Dedifferentiated amniotic fluid mesenchymal stem cell (primary cell): ENCODE results near the gene RGS3.
A peak's percentile ranks its signal among the peaks of the same experiment; 100 is the strongest.
"Not testable (repeated sequence)": the region's sequence is repeated elsewhere in the genome, so short reads cannot be mapped to it uniquely, and the experiment has no call there.

ENCODE experiments used
- DNase-seq: peaks from one replicate; pipeline ENCODE4 v3.0.0-alpha.2; 2016; ENCODE audit errors: extremely low spot score

RGS3 gene

DNA sequence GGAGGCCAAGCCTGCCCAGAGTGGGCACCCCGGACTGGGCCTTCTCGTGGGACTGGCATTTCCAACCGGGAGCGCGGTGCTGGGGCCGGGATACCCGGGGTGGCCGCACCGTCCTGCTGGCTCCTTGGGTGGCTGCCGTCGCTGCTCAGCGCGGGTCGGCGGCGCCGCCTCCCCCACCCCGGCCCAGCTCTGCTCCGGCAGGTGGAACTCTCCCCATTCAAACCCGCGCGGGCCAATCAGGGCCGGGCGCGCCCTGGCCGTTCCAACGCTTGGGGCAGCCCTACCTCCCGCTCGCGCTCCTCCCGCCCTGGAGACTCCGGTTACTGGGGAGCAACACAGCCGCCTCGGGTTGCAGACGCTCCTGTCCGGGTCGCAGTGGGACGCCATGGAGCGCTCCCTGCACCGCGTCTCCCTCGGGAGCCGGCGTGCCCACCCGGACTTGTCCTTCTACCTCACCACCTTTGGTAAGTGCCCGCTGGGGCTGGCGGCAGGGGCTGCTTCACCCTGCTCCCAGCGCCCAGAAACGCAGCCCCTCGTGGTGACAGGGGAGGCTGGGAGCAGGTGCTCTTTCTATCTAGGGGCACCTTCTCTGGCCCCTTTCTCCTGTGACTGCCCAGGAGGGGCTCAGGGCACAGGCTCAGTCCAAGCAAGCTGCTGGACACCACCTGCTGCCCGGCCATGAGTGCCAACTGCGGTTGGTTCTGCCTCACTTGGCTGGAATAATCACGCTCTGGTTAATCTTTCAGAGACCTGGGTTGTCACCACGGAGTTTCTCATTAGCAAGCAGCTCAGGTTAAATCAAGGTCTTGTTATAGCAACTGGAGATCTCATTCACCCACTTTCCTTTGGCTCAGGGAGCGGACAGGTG is at the start of gene RGS3:
RGS3 (plus strand) TSS at position 310 of the 868 bp plus-strand sequence; CDS start at position 386, 76 bp downstream.
- DNase-seq = no peak

GRCh38 chr9:113416149-113416721 is 47.3 kb upstream of the RGS3 start:
- no peak for DNase-seq

DNA sequence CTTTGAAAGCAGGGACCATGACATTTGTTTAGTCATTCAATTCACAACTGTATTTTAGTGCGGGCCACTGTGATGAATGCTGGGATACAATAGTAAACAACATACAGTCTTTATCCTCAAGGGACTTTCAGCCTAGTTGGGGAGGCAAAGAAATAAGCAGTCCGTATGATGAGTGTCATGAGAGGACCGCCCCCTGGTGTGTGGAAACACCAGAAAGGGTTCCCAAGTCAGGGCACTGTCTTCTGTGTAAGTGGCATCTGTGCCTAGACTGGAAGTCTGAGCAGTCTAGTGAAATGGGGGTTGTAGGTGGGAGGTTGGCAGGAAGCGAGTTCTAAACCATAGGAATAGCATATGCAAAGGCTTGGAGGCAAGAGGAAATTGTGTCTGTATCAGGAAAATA is 46.2 kb upstream of the RGS3 start:
- no peak for DNase-seq

GRCh38 chr9:113421726-113422125 is 41.8 kb upstream of the RGS3 start:
- DNase-seq = no peak

GRCh38 chr9:113425072-113425471 is 38.5 kb upstream of the RGS3 start:
- DNase-seq = no peak

- DNase-seq = no peak
Observed at GRCh38 chr9:113426701-113427100, 36.8 kb upstream of the RGS3 start.

DNA sequence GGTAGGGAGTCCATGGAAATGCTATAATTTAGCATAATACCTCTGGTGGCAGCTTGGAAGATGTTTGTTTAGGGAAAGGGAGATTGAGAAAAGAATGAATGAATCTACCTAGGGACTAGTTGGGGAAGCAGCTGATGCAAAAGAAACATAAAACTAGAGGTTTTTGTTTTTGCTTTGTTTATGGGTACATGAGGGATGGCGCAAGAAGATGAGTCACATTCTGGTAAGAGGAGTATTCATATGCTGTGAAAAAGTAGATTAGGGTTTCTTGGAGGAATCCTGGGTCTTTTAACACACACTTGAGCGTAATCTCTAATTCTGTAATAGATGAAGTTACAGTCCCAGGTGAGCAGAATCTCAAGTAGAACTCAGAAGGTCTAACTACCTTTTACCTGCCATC is 35.9 kb upstream of the RGS3 start:
- DNase-seq = no peak

- DNase-seq = no peak
Observed at GRCh38 chr9:113428062-113428615, 35.4 kb upstream of the RGS3 start.

- DNase-seq = no peak
Observed at GRCh38 chr9:113431191-113431590, 32.3 kb upstream of the RGS3 start.

- DNase-seq = peak; percentile 69
Observed at GRCh38 chr9:113436728-113437515, 26.6 kb upstream of the RGS3 start.

DNA sequence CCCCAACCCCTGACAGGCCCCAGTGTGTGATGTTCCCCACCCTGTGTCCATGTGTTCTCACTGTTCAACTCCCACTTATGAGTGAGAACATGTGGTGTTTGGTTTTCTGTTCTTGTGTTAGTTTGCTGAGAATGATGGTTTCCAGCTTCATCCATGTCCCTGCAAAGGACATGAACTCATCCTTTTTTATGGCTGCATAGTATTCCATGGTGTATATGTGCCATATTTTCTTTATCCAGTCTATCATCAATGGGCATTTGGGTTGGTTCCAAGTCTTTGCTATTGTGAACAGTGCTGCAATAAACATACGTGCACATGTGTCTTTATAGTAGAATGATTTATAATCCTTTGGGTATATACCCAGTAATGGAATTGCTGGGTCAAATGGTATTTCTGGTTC is 25.8 kb upstream of the RGS3 start:
- DNase-seq = not testable (repeated sequence)

GRCh38 chr9:113444736-113445135 is 18.8 kb upstream of the RGS3 start:
- no peak for DNase-seq

DNA sequence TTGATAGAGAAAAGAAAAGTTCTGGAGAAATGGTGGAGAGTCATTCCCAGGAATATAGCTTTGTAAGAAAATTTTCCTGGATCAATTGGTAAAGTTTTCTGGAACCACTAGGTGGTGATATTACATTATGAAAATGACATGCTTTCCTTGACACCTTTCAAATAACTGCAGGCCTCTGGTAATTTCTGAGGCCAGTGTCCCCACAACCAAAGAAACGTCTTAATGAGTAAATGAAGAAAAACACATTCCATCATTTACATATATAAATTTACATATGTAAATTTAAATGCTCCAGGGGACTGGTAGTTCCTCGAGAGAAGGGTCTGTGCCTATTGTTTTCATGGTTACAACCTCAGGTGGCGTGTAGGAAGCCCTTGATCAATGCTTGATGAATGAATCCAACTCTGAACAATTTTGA is 17.2 kb upstream of the RGS3 start:
- peak; percentile 40 for DNase-seq

DNA sequence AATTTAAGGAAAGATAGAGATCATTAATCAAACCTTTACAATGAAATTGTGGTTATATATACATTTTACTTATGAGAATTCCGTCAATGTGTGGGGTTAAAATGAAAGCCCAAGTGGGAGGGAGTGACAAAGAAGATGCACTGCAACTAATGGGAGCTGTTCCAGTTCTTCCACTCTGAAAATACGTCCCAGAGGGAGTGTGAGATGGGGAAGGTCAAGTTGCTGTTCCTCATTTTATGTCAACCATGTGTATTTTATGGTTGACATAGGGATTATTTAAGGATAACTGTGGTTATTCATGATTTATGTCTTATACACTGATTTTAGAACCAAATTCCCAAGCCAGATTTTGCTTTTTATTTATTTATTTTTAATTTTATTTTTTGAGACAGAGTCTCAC is 14.2 kb upstream of the RGS3 start:
- no peak for DNase-seq

GRCh38 chr9:113452113-113452605 is 11.4 kb upstream of the RGS3 start:
- DNase-seq = no peak

- peak; percentile 76 for DNase-seq
Observed at GRCh38 chr9:113454914-113455761, 8.4 kb upstream of the RGS3 start.

- peak; percentile 27 for DNase-seq
Observed at GRCh38 chr9:113456235-113456634, 7.3 kb upstream of the RGS3 start.

DNA sequence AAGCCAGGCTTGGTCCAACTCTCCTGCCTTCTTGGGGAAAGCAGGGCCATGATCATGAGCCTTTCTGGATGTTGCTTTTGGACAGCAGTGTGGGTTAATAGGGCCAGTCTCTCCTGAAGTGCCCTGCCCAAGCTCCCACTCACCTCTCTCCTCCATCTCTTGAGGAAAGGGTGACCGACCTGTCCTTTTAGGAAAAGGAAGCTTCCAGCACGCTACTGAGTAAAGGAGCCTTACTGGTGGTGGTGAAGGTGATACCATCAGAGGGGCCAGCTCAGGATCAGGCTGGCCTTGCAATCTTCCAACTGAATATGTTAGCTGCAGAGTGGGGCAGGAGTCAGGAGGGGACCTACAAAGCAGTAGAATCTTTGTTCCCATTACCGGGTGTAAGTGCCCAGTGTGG is 2.2 kb upstream of the RGS3 start:
- no peak for DNase-seq

- no peak for DNase-seq
Observed at GRCh38 chr9:113461943-113462342, 1.6 kb upstream of the RGS3 start.

GRCh38 chr9:113462781-113463286 is 693 bp upstream of the RGS3 start:
- no peak for DNase-seq

DNA sequence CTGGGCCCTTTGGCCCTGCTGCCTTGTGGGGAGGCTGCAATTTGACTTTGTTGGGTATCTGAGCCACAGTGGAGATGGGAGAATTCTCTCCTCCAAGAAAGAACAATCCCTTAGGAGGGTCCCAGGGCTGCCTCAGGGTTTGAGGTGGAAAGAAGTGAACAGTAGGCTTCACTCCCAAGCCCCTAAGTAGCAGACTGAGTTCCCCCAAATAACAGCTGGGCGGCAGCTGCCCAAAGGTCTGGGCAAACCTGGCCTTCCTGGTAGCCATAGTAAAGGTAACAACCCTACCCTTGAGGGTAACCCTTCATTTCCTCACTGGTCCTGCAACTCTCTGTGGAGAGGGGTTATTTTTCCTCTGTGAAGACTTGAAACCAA is 746 bp downstream of the RGS3 start:
- no peak for DNase-seq
